WTC11 (cell line): ENCODE data around the gene INPP5K. TPM values are rescaled to one million over a fixed set of nuclear protein-coding genes. Genes with fewer than 3 reads are reported as not detected.

ENCODE experiments used
- ATAC-seq: fragments of 200-7000 bp; cut with Tn5 transposase; 2 replicates; pipeline ENCODE4 v1.10.0; 2021; ENCODE audit warnings: mild to moderate bottlenecking, moderate library complexity
- CTCF ChIA-PET: fragments of 300-600 bp; sonication (Branson Sonifier 250); formaldehyde crosslinking; loops from one replicate; lab custom pipeline; 2021; ENCODE audit warnings: antibody characterized with exemption; lab: Charles Lee
- POLR2A ChIA-PET: fragments of 350-600 bp; sonication (Branson Sonifier 250); formaldehyde crosslinking; loops from one replicate; lab custom pipeline; 2021; ENCODE audit warnings: antibody characterized with exemption; lab: Charles Lee
- DNase-seq: peaks from one replicate; pipeline ENCODE4 v3.0.0; 2021; ENCODE audit warnings: low spot score
- H3K27ac Mint-ChIP-seq: 2 replicates; pipeline ENCODE4 v1.8.0; 2021; ENCODE audit warnings: mixed read lengths
- H3K27me3 Mint-ChIP-seq: 2 replicates; pipeline ENCODE4 v1.8.0; 2021; ENCODE audit warnings: low read depth, mild to moderate bottlenecking, moderate library complexity, mixed read lengths
- H3K36me3 Mint-ChIP-seq: 2 replicates; pipeline ENCODE4 v1.8.0; 2021; ENCODE audit warnings: mixed read lengths
- H3K4me1 Mint-ChIP-seq: 2 replicates; pipeline ENCODE4 v1.8.0; 2022; ENCODE audit warnings: mixed read lengths
- H3K4me3 Mint-ChIP-seq: 2 replicates; pipeline ENCODE4 v1.8.0; 2021; ENCODE audit warnings: mild to moderate bottlenecking, moderate library complexity, mixed read lengths
- H3K9me3 Mint-ChIP-seq: 2 replicates; pipeline ENCODE4 v1.8.0; 2021; ENCODE audit warnings: mixed read lengths
- ATF1 ChIP-seq: sonication (generic); formaldehyde crosslinking; IDR thresholded peaks from 2 replicates; pipeline ENCODE4 v1.8.1; 2023; ENCODE audit warnings: mild to moderate bottlenecking, moderate library complexity, missing genetic modification reagents
- CBFB ChIP-seq: sonication (generic); formaldehyde crosslinking; IDR thresholded peaks from 2 replicates; pipeline ENCODE4 v1.8.1; 2022; ENCODE audit warnings: mild to moderate bottlenecking, low read depth, missing genetic modification reagents
- CDX4 ChIP-seq: fragments of 250-450 bp; sonication (Bioruptor Pico); IDR thresholded peaks from 2 replicates; pipeline ENCODE4 v1.9.0; 2021; ENCODE audit warnings: moderate library complexity, mild to moderate bottlenecking, inconsistent platforms, borderline replicate concordance
- ESRRA ChIP-seq: sonication (generic); formaldehyde crosslinking; IDR thresholded peaks from 2 replicates; pipeline ENCODE4 v1.8.1; 2022; ENCODE audit warnings: mild to moderate bottlenecking, missing genetic modification reagents, borderline replicate concordance
- FOXK1 ChIP-seq: sonication (generic); formaldehyde crosslinking; IDR thresholded peaks from 2 replicates; pipeline ENCODE4 v1.8.0; 2022; ENCODE audit warnings: mild to moderate bottlenecking, moderate library complexity, missing genetic modification reagents
- GABPB1 ChIP-seq: sonication (generic); formaldehyde crosslinking; IDR thresholded peaks from 2 replicates; pipeline ENCODE4 v1.8.1; 2023; ENCODE audit warnings: mild to moderate bottlenecking, missing genetic modification reagents
- MAX ChIP-seq: sonication (generic); formaldehyde crosslinking; IDR thresholded peaks from 2 replicates; pipeline ENCODE4 v1.8.0; 2022; ENCODE audit warnings: mild to moderate bottlenecking, missing genetic modification reagents
- MYBL2 ChIP-seq: sonication (generic); formaldehyde crosslinking; IDR thresholded peaks from 2 replicates; pipeline ENCODE4 v1.8.1; 2023; ENCODE audit warnings: mild to moderate bottlenecking, moderate library complexity, missing genetic modification reagents
- SMAD3 ChIP-seq: sonication (generic); formaldehyde crosslinking; IDR thresholded peaks from 2 replicates; pipeline ENCODE4 v1.8.0; 2022; ENCODE audit warnings: missing genetic modification reagents, mild to moderate bottlenecking, borderline replicate concordance
- SP1 ChIP-seq: sonication (generic); formaldehyde crosslinking; conservative IDR thresholded peaks from 2 replicates; pipeline ENCODE4 v1.8.1; 2022; ENCODE audit warnings: missing genetic modification reagents
- TP53 ChIP-seq: sonication (generic); formaldehyde crosslinking; IDR thresholded peaks from 2 replicates; pipeline ENCODE4 v1.8.1; 2023; ENCODE audit warnings: mild to moderate bottlenecking, missing genetic modification reagents
- ZNF232 ChIP-seq: sonication (generic); formaldehyde crosslinking; IDR thresholded peaks from 2 replicates; pipeline ENCODE4 v1.8.0; 2022; ENCODE audit warnings: mild to moderate bottlenecking, missing genetic modification reagents
- ZNF423 ChIP-seq: fragments of 250-450 bp; sonication (Bioruptor Pico); IDR thresholded peaks from 2 replicates; pipeline ENCODE4 v2.1.2; 2022; ENCODE audit warnings: mild to moderate bottlenecking, moderate library complexity
- ZNF671 ChIP-seq: fragments of 250-450 bp; sonication (Bioruptor Pico); IDR thresholded peaks from 2 replicates; pipeline ENCODE4 v1.8.0; 2021; ENCODE audit warnings: mild to moderate bottlenecking
- total RNA-seq: library from RNA; stranded (reverse); gene quantifications from 3 replicates; pipeline ENCODE4 v1.2.3, GENCODE V29; 2021
- TF ChIP-seq, protein P1 (sequence below): sonication (generic); formaldehyde crosslinking; IDR thresholded peaks from 2 replicates; pipeline ENCODE4 v1.8.1; 2023; ENCODE audit warnings: mild to moderate bottlenecking, moderate library complexity, missing genetic modification reagents
- TF ChIP-seq, protein P2 (sequence below): sonication (generic); formaldehyde crosslinking; IDR thresholded peaks from 2 replicates; pipeline ENCODE4 v1.8.1; 2022; ENCODE audit warnings: mild to moderate bottlenecking, moderate library complexity, missing genetic modification reagents

Gene INPP5K
- total RNA-seq, 1 experiment from 2014 or later, result 26.8 TPM

GRCh38 chr17:1492249-1493206, 23.9 kb downstream of the INPP5K start, which contains the start of gene MYO1C:
TSS of gene MYO1C (minus strand) at chr17:1492686. CDS start at chr17:1492487, 199 bp downstream.
- peak; percentile 5 for ATAC-seq
- peak; percentile 52 for DNase-seq
- H3K27me3 Mint-ChIP-seq, result peaks cover 5% of the 10 kb centered on the region; the same call in 1 of the 2 replicates
- H3K4me3 Mint-ChIP-seq, result peak within 1 kb of the TSS; percentile 92
- H3K36me3 Mint-ChIP-seq, result no peaks in the 10 kb centered on the region
- TF ChIP-seq SMAD3 (CRISPR knock-in tag) (peak; percentile 60; the same call in 1 of the 2 replicates), ZNF232 (CRISPR knock-in tag) (no peak), TP53 (CRISPR knock-in tag) (0 out of 2 replicates have a peak, but pooled peaks have one; percentile 53)
- ChIA-PET POLR2A (interaction anchor here (0.6 to 2.0 kb wide), 5 partner anchors 14 to 137 kb away, joined by 3 to 16 read pairs (median 4); partner anchors contain the start of genes INPP5K and SLC43A2), CTCF (interaction anchor here (0.5 to 2.0 kb wide), 10 partner anchors 11 to 305 kb away, joined by 3 to 25 read pairs (median 4); partner anchors contain the start of genes INPP5K and SLC43A2)
- no peaks in the 10 kb centered on the region for H3K9me3 Mint-ChIP-seq
- peak within 1 kb of the TSS; percentile 79 for H3K27ac Mint-ChIP-seq
- peaks cover 24% of the 10 kb centered on the region for H3K4me1 Mint-ChIP-seq

DNA sequence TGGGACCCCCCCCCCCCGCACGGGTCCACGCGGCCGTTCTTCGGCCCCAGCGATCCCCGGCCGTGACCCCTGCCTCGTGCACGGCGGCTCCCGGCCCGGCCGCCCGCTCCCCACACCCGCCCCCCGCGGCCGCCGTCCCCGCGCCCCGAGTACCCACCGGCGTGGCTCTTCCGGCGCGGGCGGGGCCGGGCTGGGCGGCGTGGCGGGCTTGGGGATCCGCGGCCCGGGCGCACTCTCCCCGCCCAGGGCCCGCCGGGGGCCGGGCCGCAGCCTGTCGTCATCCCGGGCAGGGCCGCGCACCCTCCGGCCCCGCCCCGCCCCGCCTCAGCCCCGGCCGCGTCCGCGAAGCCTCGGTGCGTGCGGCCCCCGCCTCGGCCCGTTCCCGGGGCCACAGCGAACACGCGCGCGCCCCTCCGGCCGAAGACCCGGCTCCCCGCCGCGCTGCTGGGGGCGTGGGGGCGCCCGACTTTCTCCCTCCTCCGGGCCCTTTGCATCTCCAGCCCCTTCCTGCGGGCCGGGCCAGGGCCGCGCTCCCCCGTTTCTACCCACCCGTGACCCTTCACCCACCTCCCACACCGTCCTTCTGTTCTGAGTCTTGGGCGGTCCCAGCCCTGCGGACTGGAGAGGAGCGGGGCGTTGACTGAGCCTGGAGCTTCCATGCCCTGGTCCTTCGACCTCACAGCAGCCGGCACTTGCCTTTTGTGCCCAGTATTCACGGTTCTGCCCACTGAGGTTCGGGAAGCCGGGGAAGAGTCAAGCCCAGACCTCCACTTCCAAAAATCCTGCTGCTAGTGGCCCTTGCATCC, 24.8 kb downstream of the INPP5K start:
- peak; percentile 35 for DNase-seq
- Mint-ChIP-seq H3K27ac (peak overlapping the region; percentile 79), H3K4me3 (peak overlapping the region; percentile 92), H3K27me3 (peaks cover 10% of the 10 kb centered on the region), H3K9me3 (no peaks in the 10 kb centered on the region), H3K4me1 (peaks cover 28% of the 10 kb centered on the region), H3K36me3 (no peaks in the 10 kb centered on the region)
- ChIA-PET POLR2A (interaction anchor here (0.9 to 2.0 kb wide), 3 partner anchors 15 to 138 kb away, joined by 3 to 16 read pairs (median 3); partner anchors contain the start of genes INPP5K and SLC43A2), CTCF (interaction anchor here (0.7 to 2.0 kb wide), 9 partner anchors 12 to 304 kb away, joined by 3 to 25 read pairs (median 4); partner anchors contain the start of genes INPP5K and SLC43A2)
- ATAC-seq, result peak; percentile 23
- TF ChIP-seq SP1 (CRISPR knock-in tag) (peak; percentile 10; the same call in 1 of the 2 replicates), GABPB1 (CRISPR knock-in tag) (0 out of 2 replicates have a peak, but pooled peaks have one; percentile 2), CDX4 (CRISPR knock-in tag) (no peak), ZNF671 (CRISPR knock-in tag) (no peak)

GRCh38 chr17:1490643-1491442, 25.6 kb downstream of the INPP5K start:
- H3K27ac Mint-ChIP-seq, result peak overlapping the region; percentile 85
- TF ChIP-seq FOXK1 (CRISPR knock-in tag) (peak; percentile 36; the same call in 1 of the 2 replicates), ESRRA (CRISPR knock-in tag) (peak; percentile 17; the same call in 1 of the 2 replicates), MYBL2 (CRISPR knock-in tag) (no peak), CBFB (CRISPR knock-in tag) (no peak), SP1 (CRISPR knock-in tag) (0 out of 2 replicates have a peak, but pooled peaks have one; percentile 1), CDX4 (CRISPR knock-in tag) (no peak), GABPB1 (CRISPR knock-in tag) (0 out of 2 replicates have a peak, but pooled peaks have one; percentile 40), ATF1 (CRISPR knock-in tag) (no peak), ZNF423 (CRISPR knock-in tag) (no peak), MAX (CRISPR knock-in tag) (peak; percentile 59; the same call in 1 of the 2 replicates)
- TF ChIP-seq, protein P1, sequence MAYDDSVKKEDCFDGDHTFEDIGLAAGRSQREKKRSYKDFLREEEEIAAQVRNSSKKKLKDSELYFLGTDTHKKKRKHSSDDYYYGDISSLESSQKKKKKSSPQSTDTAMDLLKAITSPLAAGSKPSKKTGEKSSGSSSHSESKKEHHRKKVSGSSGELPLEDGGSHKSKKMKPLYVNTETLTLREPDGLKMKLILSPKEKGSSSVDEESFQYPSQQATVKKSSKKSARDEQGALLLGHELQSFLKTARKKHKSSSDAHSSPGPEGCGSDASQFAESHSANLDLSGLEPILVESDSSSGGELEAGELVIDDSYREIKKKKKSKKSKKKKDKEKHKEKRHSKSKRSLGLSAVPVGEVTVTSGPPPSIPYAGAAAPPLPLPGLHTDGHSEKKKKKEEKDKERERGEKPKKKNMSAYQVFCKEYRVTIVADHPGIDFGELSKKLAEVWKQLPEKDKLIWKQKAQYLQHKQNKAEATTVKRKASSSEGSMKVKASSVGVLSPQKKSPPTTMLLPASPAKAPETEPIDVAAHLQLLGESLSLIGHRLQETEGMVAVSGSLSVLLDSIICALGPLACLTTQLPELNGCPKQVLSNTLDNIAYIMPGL (CRISPR knock-in tag), result peak; percentile 61; the same call in 1 of the 2 replicates
- TF ChIP-seq, protein P2, sequence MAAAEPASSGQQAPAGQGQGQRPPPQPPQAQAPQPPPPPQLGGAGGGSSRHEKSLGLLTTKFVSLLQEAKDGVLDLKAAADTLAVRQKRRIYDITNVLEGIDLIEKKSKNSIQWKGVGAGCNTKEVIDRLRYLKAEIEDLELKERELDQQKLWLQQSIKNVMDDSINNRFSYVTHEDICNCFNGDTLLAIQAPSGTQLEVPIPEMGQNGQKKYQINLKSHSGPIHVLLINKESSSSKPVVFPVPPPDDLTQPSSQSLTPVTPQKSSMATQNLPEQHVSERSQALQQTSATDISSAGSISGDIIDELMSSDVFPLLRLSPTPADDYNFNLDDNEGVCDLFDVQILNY (CRISPR knock-in tag), result 0 out of 2 replicates have a peak, but pooled peaks have one; percentile 18
- H3K36me3 Mint-ChIP-seq, result no peaks in the 10 kb centered on the region
- DNase-seq (peak; percentile 82), ATAC-seq (peak; percentile 53)
- peaks cover 14% of the 10 kb centered on the region for H3K27me3 Mint-ChIP-seq
- ChIA-PET CTCF (interaction anchor here (1.2 to 3.8 kb wide), 2 partner anchors 25 to 125 kb away, joined by 5 to 20 read pairs; partner anchors contain the start of gene INPP5K), POLR2A (interaction anchor here (0.6 to 1.0 kb wide), 3 partner anchors 25 to 101 kb away, joined by 3 to 5 read pairs (median 4); no protein-coding TSS in a partner anchor)
- H3K9me3 Mint-ChIP-seq, result no peaks in the 10 kb centered on the region
- peak overlapping the region; percentile 81 for H3K4me3 Mint-ChIP-seq
- H3K4me1 Mint-ChIP-seq, result peaks cover 28% of the 10 kb centered on the region
